CD14-positive monocyte (primary cell): Measurements from ENCODE around the gene SLC35A1. TPM values are rescaled to one million over a fixed set of nuclear protein-coding genes. Genes with fewer than 3 reads are reported as not detected.

ENCODE experiments used
- DNase-seq, 3 donors: peaks; one replicate each; pipeline ENCODE4 v3.0.0-alpha.2; 2011 to 2022
- H2AFZ ChIP-seq: 2 replicates; pipeline ENCODE4 v1.6.0; 2012; ENCODE audit warnings: mild to moderate bottlenecking, low read depth, low read length, inconsistent platforms; ENCODE audit not compliant: insufficient read depth, poor library complexity, severe bottlenecking
- H3K27ac ChIP-seq, 2 donors: 1 replicate in 1 of 2; 2 replicates in 1 of 2; pipeline ENCODE4 v1.5.1; 2012 to 2013; ENCODE audit warnings: low read length in 2 of 2, control low read depth in 1 of 2, inconsistent platforms in 1 of 2, low read depth in 1 of 2, mild to moderate bottlenecking in 1 of 2
- H3K27me3 ChIP-seq, 2 donors: one replicate each; pipeline versions ENCODE4 v1.6.0 to v1.6.1; 2011 to 2013; ENCODE audit warnings: low read length in 2 of 2; ENCODE audit not compliant: control insufficient read depth in 2 of 2, insufficient read depth in 2 of 2
- H3K36me3 ChIP-seq, 2 donors: replicated peaks in 1 of 2; 1 replicate in 1 of 2; 2 replicates in 1 of 2; pipeline versions ENCODE4 v1.5.1 to v1.6.1; 2012 to 2013; ENCODE audit warnings: low read length in 2 of 2, control low read depth in 1 of 2, inconsistent platforms in 1 of 2, mild to moderate bottlenecking in 1 of 2; ENCODE audit not compliant: insufficient read depth in 2 of 2, control insufficient read depth in 1 of 2
- H3K4me1 ChIP-seq, 2 donors: 1 replicate in 1 of 2; 2 replicates in 1 of 2; pipeline versions ENCODE4 v1.5.1 to v1.6.1; 2012 to 2013; ENCODE audit warnings: low read length in 2 of 2, control low read depth in 1 of 2, inconsistent platforms in 1 of 2, mild to moderate bottlenecking in 1 of 2, moderate library complexity in 1 of 2; ENCODE audit not compliant: insufficient read depth in 2 of 2, control insufficient read depth in 1 of 2
- H3K4me2 ChIP-seq: replicated peaks from 2 replicates; pipeline ENCODE3; 2012; ENCODE audit warnings: low read length, moderate library complexity, mild to moderate bottlenecking; ENCODE audit not compliant: poor library complexity, severe bottlenecking; ENCODE audit errors: extremely low read depth
- H3K4me3 ChIP-seq, 3 experiments: fragments of 200-600 bp in 1 of 3; sonication (generic) in 1 of 3; replicated peaks in 1 of 3; 1 replicate in 2 of 3; 2 replicates in 1 of 3; pipeline ENCODE4 v1.5.1; 2011 to 2013; ENCODE audit warnings: low read length in 3 of 3, mild to moderate bottlenecking in 3 of 3, control low read depth in 2 of 3, low read depth in 2 of 3, inconsistent platforms in 1 of 3, moderate library complexity in 1 of 3
- H3K79me2 ChIP-seq: 2 replicates; pipeline ENCODE4 v1.6.0; 2012; ENCODE audit warnings: mild to moderate bottlenecking, control low read depth, inconsistent platforms, low read length, moderate library complexity; ENCODE audit not compliant: insufficient read depth
- H3K9ac ChIP-seq: 2 replicates; pipeline ENCODE4 v1.6.0; 2017; ENCODE audit warnings: low read length, mild to moderate bottlenecking; ENCODE audit not compliant: insufficient read depth, poor library complexity, severe bottlenecking
- H3K9me3 ChIP-seq, 2 donors: replicated peaks in 1 of 2; 1 replicate in 1 of 2; 2 replicates in 1 of 2; pipeline versions ENCODE4 v1.5.1 to v1.6.1; 2012 to 2013; ENCODE audit warnings: low read length in 2 of 2, control low read depth in 1 of 2; ENCODE audit not compliant: control insufficient read depth in 1 of 2, insufficient read depth in 1 of 2
- H4K20me1 ChIP-seq: 2 replicates; pipeline ENCODE4 v1.6.0; 2012; ENCODE audit warnings: mild to moderate bottlenecking, low read length, control low read depth, moderate library complexity; ENCODE audit not compliant: insufficient read depth
- H3K27ac Mint-ChIP-seq, 7 donors: one replicate each; pipeline ENCODE4 v1.8.0; 2020; ENCODE audit warnings: mild to moderate bottlenecking in 7 of 7, mixed read lengths in 7 of 7, moderate library complexity in 6 of 7, inconsistent platforms in 2 of 7
- H3K27me3 Mint-ChIP-seq, 3 donors: one replicate each; pipeline ENCODE4 v1.8.0; 2021 to 2022; ENCODE audit warnings: low read depth in 3 of 3, mild to moderate bottlenecking in 3 of 3, mixed read lengths in 3 of 3, moderate library complexity in 3 of 3, inconsistent platforms in 1 of 3
- H3K36me3 Mint-ChIP-seq, 2 donors: one replicate each; pipeline ENCODE4 v1.8.0; 2020; ENCODE audit warnings: mixed read lengths in 2 of 2, inconsistent platforms in 1 of 2, mild to moderate bottlenecking in 1 of 2
- H3K4me1 Mint-ChIP-seq: one replicate; pipeline ENCODE4 v1.8.0; 2020; ENCODE audit warnings: mild to moderate bottlenecking, mixed read lengths
- H3K4me3 Mint-ChIP-seq, 2 donors: one replicate each; pipeline ENCODE4 v1.8.0; 2020; ENCODE audit warnings: mild to moderate bottlenecking in 2 of 2, mixed read lengths in 2 of 2, moderate library complexity in 1 of 2
- H3K9me3 Mint-ChIP-seq, 7 donors: one replicate each; pipeline ENCODE4 v1.8.0; 2020 to 2022; ENCODE audit warnings: mixed read lengths in 7 of 7, mild to moderate bottlenecking in 6 of 7, moderate library complexity in 6 of 7, inconsistent platforms in 2 of 7
- intact Hi-C, 2 donors: fragments of 100-400 bp; cut with micrococcal nuclease; formaldehyde crosslinking; loops; one replicate each; pipeline versions ENCODE4 v1.15.0 to v1.15.1; 2023
- polyA plus RNA-seq, 3 donors: library from polyadenylated mRNA; depleted of rRNA in 1 of 3; unstranded in 2 of 3; stranded (reverse) in 1 of 3; fragments of 300-500 nt in 2 of 3; fragments of >200 nt in 1 of 3; fragmentation: Illumina TruSeq in 2 of 3; gene quantifications; 1 replicate in 2 of 3; 2 replicates in 1 of 3; pipeline ENCODE4 v1.2.3, GENCODE V29; 2012 to 2021
- TF ChIP-seq, protein P1 (sequence below): fragments of 200-600 bp; IDR thresholded peaks from one replicate; pipeline ENCODE4 v1.8.0; 2022; ENCODE audit warnings: antibody characterized with exemption, mild to moderate bottlenecking

The SLC35A1 gene
- polyA plus RNA-seq, 3 donors = 44.6 to 103 (median 90.6) TPM

DNA sequence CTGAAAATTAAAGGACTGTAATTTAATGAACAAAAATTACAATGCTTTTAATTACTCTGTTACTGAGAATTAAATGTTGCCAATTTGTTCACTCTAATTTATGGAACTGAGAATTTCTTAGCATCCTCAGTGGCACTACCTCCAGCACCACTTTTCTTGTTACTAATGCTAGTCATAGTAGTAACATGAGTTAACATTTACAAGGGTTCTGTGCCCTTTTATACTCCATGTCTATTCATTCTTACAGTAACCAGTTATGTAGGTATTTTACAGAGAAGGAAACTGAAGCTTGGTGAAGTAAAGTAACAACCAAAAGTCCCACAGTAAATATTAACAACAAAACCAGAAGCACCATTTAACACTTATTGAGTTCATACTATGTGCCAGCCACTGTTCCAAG, 82.7 kb downstream of the SLC35A1 start:
- Mint-ChIP-seq H3K27me3 (no peaks in the 10 kb centered on the region), H3K27ac (peak overlapping the region in 1 of 7 donors; percentile 20), H3K9me3 (peaks cover 0 to 2% (median 0%) of the 10 kb centered on the region in 7 donors), H3K4me3 (no peak overlapping the region), H3K36me3 (peaks cover 59 to 64% of the 10 kb centered on the region in 2 donors), H3K4me1 (no peaks in the 10 kb centered on the region)
- Histone ChIP-seq H3K4me3 (no peak overlapping the region), H3K9me3 (no peaks in the 10 kb centered on the region), H3K79me2 (no peaks in the 10 kb centered on the region), H3K4me1 (no peaks in the 10 kb centered on the region), H2AFZ (no peak overlapping the region), H3K27ac (no peak overlapping the region), H3K27me3 (no peaks in the 10 kb centered on the region), H3K36me3 (peaks cover 50 to 89% of the 10 kb centered on the region in 2 donors), H3K4me2 (no peak overlapping the region), H4K20me1 (no peaks in the 10 kb centered on the region), H3K9ac (no peak overlapping the region)
- DNase-seq = no peak
- TF ChIP-seq, protein P1, sequence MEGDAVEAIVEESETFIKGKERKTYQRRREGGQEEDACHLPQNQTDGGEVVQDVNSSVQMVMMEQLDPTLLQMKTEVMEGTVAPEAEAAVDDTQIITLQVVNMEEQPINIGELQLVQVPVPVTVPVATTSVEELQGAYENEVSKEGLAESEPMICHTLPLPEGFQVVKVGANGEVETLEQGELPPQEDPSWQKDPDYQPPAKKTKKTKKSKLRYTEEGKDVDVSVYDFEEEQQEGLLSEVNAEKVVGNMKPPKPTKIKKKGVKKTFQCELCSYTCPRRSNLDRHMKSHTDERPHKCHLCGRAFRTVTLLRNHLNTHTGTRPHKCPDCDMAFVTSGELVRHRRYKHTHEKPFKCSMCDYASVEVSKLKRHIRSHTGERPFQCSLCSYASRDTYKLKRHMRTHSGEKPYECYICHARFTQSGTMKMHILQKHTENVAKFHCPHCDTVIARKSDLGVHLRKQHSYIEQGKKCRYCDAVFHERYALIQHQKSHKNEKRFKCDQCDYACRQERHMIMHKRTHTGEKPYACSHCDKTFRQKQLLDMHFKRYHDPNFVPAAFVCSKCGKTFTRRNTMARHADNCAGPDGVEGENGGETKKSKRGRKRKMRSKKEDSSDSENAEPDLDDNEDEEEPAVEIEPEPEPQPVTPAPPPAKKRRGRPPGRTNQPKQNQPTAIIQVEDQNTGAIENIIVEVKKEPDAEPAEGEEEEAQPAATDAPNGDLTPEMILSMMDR = no peak
- intact Hi-C loops = no loop called here

DNA sequence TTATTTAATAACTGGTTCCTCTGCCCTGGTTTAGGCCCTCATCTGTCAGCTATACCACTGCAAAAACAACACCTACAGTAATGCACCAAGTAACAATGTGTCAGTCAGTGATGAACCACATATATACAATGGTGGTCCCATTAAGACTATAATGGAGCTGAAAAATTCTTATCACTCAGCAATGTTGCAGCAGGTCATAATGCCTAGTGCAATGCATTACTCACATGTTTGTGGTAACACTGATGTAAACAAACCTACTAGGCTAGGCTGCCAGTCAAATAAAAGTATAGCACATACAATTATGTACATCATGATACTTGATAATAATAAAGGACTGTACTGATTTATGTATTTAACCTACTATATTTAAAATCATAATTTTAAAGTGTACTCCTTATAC, 85.7 kb downstream of the SLC35A1 start:
- Histone ChIP-seq H3K4me3 (no peak overlapping the region), H3K27me3 (no peaks in the 10 kb centered on the region), H2AFZ (no peak overlapping the region), H3K4me2 (no peak overlapping the region), H3K36me3 (peaks cover 67 to 88% of the 10 kb centered on the region in 2 donors), H3K4me1 (no peaks in the 10 kb centered on the region), H3K9ac (no peak overlapping the region), H3K27ac (no peak overlapping the region), H3K9me3 (no peaks in the 10 kb centered on the region), H3K79me2 (no peaks in the 10 kb centered on the region), H4K20me1 (no peaks in the 10 kb centered on the region)
- Mint-ChIP-seq H3K4me1 (no peaks in the 10 kb centered on the region), H3K27ac (no peak overlapping the region), H3K36me3 (peaks cover 56 to 61% of the 10 kb centered on the region in 2 donors), H3K9me3 (no peaks in the 10 kb centered on the region), H3K27me3 (no peaks in the 10 kb centered on the region), H3K4me3 (no peak overlapping the region)
- no peak for DNase-seq
- intact Hi-C loops = no loop called here
- TF ChIP-seq, protein P1 = no peak
